Fibroblast of lung (primary cell): ENCODE data around the gene ZNF780B. TPM values are rescaled to one million over a fixed set of nuclear protein-coding genes. Genes with fewer than 3 reads are reported as not detected.

ENCODE experiments used
- DNase-seq, 2 donors: peaks; one replicate each; pipeline versions ENCODE4 v3.0.0 to v3.0.0-alpha.2; 2010; ENCODE audit warnings: low read depth in 2 of 2
- H2AFZ ChIP-seq: 2 replicates; pipeline ENCODE4 v1.5.1; 2012; ENCODE audit warnings: low read length, control low read depth, inconsistent platforms
- H3K27ac ChIP-seq: 2 replicates; pipeline ENCODE4 v1.5.1; 2011; ENCODE audit warnings: low read length, control low read depth; ENCODE audit not compliant: insufficient read depth
- H3K27me3 ChIP-seq: 2 replicates; pipeline ENCODE4 v1.5.1; 2011; ENCODE audit warnings: mild to moderate bottlenecking, low read length; ENCODE audit not compliant: control insufficient read depth, insufficient read depth
- H3K36me3 ChIP-seq: 2 replicates; pipeline ENCODE4 v1.5.1; 2011; ENCODE audit warnings: low read length; ENCODE audit not compliant: control insufficient read depth, insufficient read depth
- H3K4me1 ChIP-seq: 2 replicates; pipeline ENCODE4 v1.5.1; 2011; ENCODE audit warnings: low read length; ENCODE audit not compliant: control insufficient read depth, insufficient read depth; ENCODE audit errors: extremely low read depth
- H3K4me2 ChIP-seq: 2 replicates; pipeline ENCODE4 v1.5.1; 2011; ENCODE audit warnings: low read length, control low read depth; ENCODE audit not compliant: insufficient read depth; ENCODE audit errors: extremely low read depth
- H3K4me3 ChIP-seq, 4 experiments: fragments of 200-600 bp in 1 of 4; sonication (generic) in 1 of 4; replicated peaks in 1 of 4; 2 replicates each; pipeline ENCODE4 v1.5.1; 2011 to 2016; ENCODE audit warnings: low read length in 4 of 4, low read depth in 3 of 4, mild to moderate bottlenecking in 3 of 4, control low read depth in 2 of 4, inconsistent platforms in 1 of 4, mixed read lengths in 1 of 4; ENCODE audit not compliant: insufficient read depth in 1 of 4; ENCODE audit errors: control extremely low read depth in 1 of 4
- H3K79me2 ChIP-seq: 2 replicates; pipeline ENCODE4 v1.5.1; 2012; ENCODE audit warnings: mild to moderate bottlenecking, low read length, inconsistent platforms; ENCODE audit not compliant: control insufficient read depth, insufficient read depth
- H3K9ac ChIP-seq: 2 replicates; pipeline ENCODE4 v1.5.1; 2011; ENCODE audit warnings: mild to moderate bottlenecking, low read length, control low read depth; ENCODE audit not compliant: insufficient read depth
- H3K9me3 ChIP-seq: 2 replicates; pipeline ENCODE4 v1.5.1; 2012; ENCODE audit warnings: low read depth, low read length; ENCODE audit not compliant: control insufficient read depth, insufficient read depth
- H4K20me1 ChIP-seq: 2 replicates; pipeline ENCODE4 v1.5.1; 2011; ENCODE audit warnings: low read length; ENCODE audit not compliant: control insufficient read depth, insufficient read depth; ENCODE audit errors: extremely low read depth
- EZH2 ChIP-seq: IDR thresholded peaks from 2 replicates; pipeline ENCODE4 v1.5.1; 2012; ENCODE audit warnings: low read length, control low read depth, mild to moderate bottlenecking; ENCODE audit errors: missing control alignments
- polyA plus RNA-seq, 2 donors: library from polyadenylated mRNA; depleted of rRNA in 1 of 2; stranded (reverse) in 1 of 2; unstranded in 1 of 2; fragments of >200 nt; gene quantifications; 2 replicates each; pipeline ENCODE4 v1.2.1, GENCODE V29; 2011 to 2012; ENCODE audit warnings: missing spikeins in 1 of 2
- total RNA-seq: library from RNA; depleted of rRNA; stranded (reverse); fragments of >200 nt; gene quantifications from 2 replicates; pipeline ENCODE4 v1.2.1, GENCODE V29; 2014
- TF ChIP-seq, protein P1 (sequence below), 2 donors: IDR thresholded peaks in 1 of 2; conservative IDR thresholded peaks in 1 of 2; 1 replicate in 1 of 2; 2 replicates in 1 of 2; pipeline ENCODE4 v1.5.1; 2011 to 2012; ENCODE audit warnings: low read length in 2 of 2, control low read depth in 1 of 2, inconsistent platforms in 1 of 2, low read depth in 1 of 2, mild to moderate bottlenecking in 1 of 2

Gene ZNF780B
- total and polyA plus RNA-seq, 2 donors (not counting 1 experiment from before 2014, with no cell fraction given) = 8.9 to 20.8 TPM

DNA sequence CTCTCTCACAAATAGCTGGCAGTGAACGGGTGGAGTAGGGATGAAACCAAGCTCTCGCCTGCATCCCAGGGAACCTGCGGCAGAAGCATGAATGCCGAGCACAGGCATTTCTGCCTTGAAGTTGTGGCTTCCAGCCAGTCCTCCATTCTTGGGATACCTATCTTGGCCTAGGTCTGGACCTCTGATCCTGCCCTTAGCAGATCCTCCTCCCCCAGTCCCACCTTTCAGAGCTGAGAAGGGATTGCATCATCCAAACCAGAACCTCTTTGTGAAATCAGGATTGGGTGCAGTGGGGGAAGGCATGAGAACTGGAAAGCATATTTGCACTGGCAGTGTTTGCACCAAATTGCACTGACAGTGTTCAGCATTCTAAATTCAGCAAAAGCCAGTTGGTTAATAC lies 28.9 kb upstream of the ZNF780B start:
- Histone ChIP-seq H4K20me1 (no peaks in the 10 kb centered on the region), H3K36me3 (no peaks in the 10 kb centered on the region), H3K4me3 (no peak overlapping the region), H3K9ac (no peak overlapping the region), H2AFZ (no peak overlapping the region), H3K4me1 (no peaks in the 10 kb centered on the region), H3K27me3 (no peaks in the 10 kb centered on the region), H3K79me2 (peaks cover 8% of the 10 kb centered on the region), H3K4me2 (no peak overlapping the region), H3K27ac (no peak overlapping the region), H3K9me3 (no peaks in the 10 kb centered on the region)
- no peak for DNase-seq
- TF ChIP-seq, protein P1, sequence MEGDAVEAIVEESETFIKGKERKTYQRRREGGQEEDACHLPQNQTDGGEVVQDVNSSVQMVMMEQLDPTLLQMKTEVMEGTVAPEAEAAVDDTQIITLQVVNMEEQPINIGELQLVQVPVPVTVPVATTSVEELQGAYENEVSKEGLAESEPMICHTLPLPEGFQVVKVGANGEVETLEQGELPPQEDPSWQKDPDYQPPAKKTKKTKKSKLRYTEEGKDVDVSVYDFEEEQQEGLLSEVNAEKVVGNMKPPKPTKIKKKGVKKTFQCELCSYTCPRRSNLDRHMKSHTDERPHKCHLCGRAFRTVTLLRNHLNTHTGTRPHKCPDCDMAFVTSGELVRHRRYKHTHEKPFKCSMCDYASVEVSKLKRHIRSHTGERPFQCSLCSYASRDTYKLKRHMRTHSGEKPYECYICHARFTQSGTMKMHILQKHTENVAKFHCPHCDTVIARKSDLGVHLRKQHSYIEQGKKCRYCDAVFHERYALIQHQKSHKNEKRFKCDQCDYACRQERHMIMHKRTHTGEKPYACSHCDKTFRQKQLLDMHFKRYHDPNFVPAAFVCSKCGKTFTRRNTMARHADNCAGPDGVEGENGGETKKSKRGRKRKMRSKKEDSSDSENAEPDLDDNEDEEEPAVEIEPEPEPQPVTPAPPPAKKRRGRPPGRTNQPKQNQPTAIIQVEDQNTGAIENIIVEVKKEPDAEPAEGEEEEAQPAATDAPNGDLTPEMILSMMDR (conservative IDR thresholded peaks at IDR 0.05 in 1 of 2, IDR thresholded peaks at IDR 0.05 in 1 of 2; ENCODE audit: low read depth in 1 of 2, low read length in 2 of 2) = no peak
- no peak for TF ChIP-seq EZH2

DNA sequence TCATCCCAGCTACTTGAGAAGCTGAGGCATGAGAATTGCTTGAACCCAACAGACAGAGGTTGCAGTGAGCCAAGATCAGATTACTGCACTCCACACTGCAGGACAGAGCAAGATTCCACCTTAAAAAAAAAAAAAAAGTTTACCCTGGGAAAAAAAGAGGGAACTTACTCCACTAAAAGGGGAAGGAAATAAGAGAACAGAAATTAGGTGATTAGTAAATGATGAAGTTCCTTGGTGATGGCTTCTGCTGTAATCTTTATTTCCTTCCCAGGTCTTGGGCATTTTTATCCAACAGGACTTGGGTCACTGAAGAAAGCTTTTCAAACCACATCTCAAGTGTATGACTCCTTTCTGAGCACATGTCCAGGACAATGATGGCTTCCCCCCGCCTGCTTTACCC lies 25.4 kb upstream of the ZNF780B start:
- Histone ChIP-seq H3K27ac (no peak overlapping the region), H3K9me3 (no peaks in the 10 kb centered on the region), H3K4me2 (no peak overlapping the region), H4K20me1 (no peaks in the 10 kb centered on the region), H3K27me3 (no peaks in the 10 kb centered on the region), H3K36me3 (peaks cover 4% of the 10 kb centered on the region), H3K4me1 (no peaks in the 10 kb centered on the region), H3K79me2 (no peaks in the 10 kb centered on the region), H3K4me3 (no peak overlapping the region), H2AFZ (no peak overlapping the region), H3K9ac (no peak overlapping the region)
- TF ChIP-seq, protein P1 (conservative IDR thresholded peaks at IDR 0.05 in 1 of 2, IDR thresholded peaks at IDR 0.05 in 1 of 2; ENCODE audit: low read depth in 1 of 2, low read length in 2 of 2) = no peak
- TF ChIP-seq EZH2 = no peak
- no peak for DNase-seq

DNA sequence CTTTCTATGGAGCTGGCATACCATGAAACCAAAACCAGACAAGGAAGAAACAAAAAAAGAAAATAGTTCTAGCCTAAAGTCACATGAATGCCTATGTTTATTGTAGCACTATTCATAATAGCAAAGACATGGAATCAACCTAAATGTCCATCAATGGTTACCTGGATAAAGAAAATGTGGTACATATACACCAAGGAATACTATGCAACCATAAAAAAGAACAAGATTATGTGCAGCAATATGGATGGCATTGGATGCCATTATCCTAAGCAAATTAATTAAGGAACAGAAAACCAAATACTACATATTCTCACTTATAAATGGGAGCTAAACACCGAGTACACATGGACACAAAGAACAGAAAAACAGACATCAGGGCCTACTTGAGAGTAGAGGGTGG lies 24.3 kb upstream of the ZNF780B start:
- no peaks in the 10 kb centered on the region for H3K4me1 ChIP-seq
- peaks cover 4% of the 10 kb centered on the region for H3K36me3 ChIP-seq
- no peak for TF ChIP-seq EZH2
- TF ChIP-seq, protein P1 (conservative IDR thresholded peaks at IDR 0.05 in 1 of 2, IDR thresholded peaks at IDR 0.05 in 1 of 2; ENCODE audit: low read depth in 1 of 2, low read length in 2 of 2) = no peak
- no peak overlapping the region for H3K4me3 ChIP-seq
- H3K4me2 ChIP-seq = no peak overlapping the region
- no peak overlapping the region for H2AFZ ChIP-seq
- H3K79me2 ChIP-seq = no peaks in the 10 kb centered on the region
- H3K27me3 ChIP-seq = no peaks in the 10 kb centered on the region
- no peaks in the 10 kb centered on the region for H4K20me1 ChIP-seq
- no peak overlapping the region for H3K9ac ChIP-seq
- no peak overlapping the region for H3K27ac ChIP-seq
- DNase-seq = no peak
- H3K9me3 ChIP-seq = no peaks in the 10 kb centered on the region
